ENCODE measurements around the gene POLR2H.
A peak's percentile ranks its signal among the peaks of the same experiment; 100 is the strongest.

Gene POLR2H

DNA sequence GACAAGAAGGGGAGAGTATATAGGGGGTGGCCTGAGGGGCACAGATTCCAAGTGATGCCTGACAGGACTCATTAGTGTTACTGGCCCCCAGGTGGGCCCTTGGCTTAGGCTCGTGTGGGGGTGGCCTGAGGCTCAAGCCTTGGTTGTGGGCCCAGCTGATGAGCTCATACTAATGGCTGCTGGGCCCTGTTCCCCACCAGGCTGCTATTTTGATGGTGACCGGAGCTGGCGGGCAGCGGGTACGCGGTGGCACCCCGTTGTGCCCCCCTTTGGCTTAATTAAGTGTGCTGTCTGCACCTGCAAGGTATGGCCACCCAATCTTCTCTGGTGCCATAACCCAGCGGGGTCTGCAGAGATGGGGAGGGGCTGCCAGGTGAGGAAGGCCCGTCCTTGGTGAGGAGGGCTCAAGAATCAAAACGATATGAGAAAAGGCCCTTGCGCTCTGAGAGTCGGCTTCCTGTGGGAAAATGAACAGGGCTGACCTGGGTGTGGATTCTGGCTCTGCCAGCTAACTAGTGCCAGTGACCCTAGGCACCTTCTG, 25.7 kb downstream of the POLR2H start:
- DNase-seq (ENCODE audit: low read depth), result no peak

DNA sequence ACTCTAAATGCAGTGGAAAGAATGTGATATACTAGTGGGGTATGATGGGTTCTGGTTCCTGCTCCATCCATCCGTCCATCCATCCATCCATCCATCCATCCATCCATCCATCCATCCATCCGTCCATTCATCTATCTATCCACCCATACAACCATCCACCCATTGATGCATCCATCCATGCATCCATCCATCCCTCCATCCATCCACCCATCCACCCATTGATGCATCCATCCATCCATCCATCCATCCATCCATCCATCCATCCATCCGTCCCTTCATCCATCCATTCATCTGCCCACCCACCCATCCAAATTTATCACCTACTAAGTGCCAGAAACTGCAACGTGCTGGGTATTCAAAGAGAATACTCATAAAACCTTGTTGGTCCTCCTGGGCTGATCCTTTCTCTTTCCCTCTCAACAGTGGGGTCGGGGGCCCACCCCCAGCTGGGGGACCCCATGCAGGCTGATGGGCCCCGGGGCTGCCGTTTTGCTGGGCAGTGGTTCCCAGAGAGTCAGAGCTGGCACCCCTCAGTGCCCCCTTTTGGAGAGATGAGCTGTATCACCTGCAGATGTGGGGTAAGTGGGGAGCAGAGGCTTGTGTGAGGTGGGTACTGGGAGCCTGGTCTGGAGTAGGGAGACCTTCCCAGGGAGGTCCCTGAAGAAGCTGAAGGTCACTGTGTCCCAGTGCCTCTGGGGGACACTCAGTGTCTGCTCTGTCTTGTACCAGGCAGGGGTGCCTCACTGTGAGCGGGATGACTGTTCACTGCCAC, 26.8 kb downstream of the POLR2H start:
- DNase-seq (ENCODE audit: low read depth), result no peak

DNA sequence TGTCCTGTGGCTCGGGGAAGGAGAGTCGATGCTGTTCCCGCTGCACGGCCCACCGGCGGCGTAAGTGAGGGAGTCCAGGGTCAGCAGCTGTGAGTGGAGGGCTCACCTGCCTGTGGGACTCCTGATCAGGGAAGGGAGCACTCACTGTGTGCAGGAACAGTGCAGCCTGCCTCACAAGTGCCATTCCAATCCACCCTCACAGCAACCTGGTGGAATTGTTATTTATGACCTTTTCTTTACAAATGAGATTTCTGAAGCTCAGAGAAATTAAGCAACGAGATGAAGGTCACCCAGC, 27.4 kb downstream of the POLR2H start:
- DNase-seq (ENCODE audit: low read depth), result no peak

DNA sequence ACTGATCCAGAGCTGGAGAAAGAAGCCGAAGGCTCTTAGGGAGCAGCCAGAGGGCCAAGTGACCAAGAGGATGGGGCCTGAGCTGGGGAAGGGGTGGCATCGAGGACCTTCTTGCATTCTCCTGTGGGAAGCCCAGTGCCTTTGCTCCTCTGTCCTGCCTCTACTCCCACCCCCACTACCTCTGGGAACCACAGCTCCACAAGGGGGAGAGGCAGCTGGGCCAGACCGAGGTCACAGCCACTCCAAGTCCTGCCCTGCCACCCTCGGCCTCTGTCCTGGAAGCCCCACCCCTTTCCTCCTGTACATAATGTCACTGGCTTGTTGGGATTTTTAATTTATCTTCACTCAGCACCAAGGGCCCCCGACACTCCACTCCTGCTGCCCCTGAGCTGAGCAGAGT, 27.9 kb downstream of the POLR2H start:
- DNase-seq (ENCODE audit: low read depth), result no peak

DNA sequence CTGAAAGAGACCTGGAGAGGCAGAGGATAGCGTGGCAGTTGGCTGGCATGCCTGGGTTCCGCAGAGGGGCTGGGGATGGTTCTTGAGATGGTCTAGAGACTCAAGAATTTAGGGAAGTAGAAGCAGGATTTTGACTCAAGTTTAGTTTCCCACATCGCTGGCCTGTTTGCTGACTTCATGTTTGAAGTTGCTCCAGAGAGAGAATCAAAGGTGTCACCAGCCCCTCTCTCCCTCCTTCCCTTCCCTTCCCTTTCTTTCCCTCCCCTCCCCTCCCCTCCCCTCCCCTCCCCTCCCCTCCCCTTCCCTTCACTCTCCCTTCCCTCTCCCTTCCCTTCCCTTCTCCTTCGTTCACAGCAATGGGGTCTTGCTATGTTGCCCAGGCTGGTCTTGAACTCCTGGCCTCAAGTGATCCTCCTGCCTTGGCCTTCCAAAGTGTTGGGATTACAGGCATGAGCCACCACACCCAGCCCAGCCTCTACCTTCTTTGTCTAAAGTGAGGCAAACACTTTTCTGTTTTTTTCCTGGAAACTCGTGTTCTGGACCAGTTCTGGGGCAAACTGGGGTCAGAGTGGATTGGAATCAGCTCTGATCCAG, 28.5 kb downstream of the POLR2H start:
- DNase-seq (ENCODE audit: low read depth), result no peak

DNA sequence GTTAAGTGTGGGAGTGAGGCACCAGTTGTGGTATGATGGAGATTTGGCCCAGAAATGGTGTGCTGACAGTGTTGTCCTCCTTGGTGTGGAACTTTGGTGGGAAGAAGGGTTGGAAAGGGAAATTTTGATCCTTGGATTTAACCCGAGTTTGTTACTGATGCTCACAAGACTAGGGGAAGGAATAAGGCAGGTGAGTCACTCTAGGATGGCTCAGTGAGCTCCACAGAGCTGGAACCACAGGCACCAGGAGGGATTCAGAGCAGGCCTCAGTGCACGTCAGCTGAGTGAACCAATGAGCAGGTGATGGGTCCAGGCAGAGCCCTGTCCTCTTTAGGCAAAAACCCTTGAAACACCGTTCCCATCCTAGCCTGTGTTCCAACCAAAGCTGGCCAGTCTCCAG, 29.8 kb downstream of the POLR2H start:
- no peak for DNase-seq (ENCODE audit: low read depth)

DNA sequence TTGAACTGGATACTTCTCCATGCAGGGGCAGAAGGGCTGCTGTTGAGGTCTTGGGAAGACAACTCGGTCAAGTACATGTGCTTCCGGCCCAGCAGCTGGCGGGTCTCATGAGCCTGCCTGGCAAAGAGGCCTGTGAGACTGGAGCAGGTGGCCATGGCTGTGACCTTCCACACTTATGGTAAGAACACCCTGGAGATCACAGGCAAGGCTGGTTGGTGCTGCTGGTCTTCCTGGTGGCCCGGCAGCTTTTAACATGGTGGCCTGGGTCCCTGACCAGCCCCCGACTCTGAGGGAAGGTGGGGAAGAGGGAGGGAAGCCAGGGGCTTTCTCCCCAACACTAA, 33.8 kb downstream of the POLR2H start:
- DNase-seq (ENCODE audit: low read depth), result no peak

DNA sequence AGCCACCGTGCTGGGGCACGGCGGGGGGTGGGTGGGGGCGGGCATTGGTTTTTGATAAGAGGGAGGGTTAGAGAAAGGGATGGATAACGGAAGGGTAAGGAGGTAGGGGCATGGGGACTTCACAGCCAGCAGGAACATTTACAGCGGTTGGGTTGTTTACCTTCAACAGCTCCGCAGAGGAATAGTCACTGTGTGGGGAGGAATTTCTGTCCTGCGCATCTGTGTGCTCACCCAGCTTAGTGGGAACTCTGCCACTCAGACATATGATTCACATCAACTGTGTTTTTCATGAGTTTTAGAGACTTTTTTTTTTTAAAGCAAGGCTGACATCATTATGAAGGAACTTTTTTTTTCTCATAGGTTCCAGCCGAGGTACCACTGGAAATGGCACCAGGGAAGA, 37.9 kb downstream of the POLR2H start:
- DNase-seq (ENCODE audit: low read depth), result no peak

DNA sequence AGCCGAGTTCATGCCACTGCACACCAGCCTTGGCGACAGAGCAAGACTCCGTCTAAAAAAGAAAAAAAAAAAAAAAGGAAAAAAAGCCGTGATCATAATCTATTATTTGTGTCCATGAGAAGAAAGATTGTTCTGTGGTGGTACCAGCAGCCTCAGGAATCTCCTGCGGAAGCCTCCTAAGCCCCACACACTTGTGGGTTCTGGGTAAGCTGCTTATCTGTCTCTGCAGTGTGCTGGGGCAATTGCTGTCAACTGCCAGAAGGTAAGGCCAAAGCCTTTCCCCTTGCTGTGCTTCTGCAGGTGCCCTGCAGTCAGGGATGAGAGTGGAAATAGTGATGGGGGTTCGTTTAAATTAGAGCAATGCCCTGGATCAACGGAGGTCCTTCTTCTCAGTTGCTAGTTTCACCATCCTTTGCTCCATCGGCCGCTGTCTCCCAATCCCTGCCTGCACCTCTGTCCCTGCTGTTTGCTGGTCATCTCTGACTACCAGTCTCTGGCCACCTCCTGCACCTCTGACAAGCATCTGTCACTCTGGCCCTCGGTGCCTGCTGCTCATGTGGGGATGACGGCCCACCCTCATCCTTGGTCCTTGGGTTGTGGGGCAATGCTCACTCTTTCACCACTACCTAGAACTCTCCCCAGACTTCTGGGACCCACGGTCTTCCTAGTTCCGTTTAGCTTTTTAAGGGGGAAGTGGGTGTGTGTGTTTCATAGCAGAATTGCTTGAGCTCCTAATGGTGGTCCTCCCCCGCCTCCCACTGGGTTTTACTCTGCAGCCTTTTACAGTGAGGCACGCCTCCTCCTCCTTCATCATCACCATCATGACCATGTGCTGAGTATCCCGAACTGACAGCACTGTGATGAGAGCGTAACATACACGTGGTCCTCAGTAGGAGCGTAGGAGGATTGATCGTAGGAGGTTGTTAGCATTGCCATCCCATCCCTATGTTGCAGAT, 43.8 kb downstream of the POLR2H start:
- DNase-seq (ENCODE audit: low read depth), result no peak

DNA sequence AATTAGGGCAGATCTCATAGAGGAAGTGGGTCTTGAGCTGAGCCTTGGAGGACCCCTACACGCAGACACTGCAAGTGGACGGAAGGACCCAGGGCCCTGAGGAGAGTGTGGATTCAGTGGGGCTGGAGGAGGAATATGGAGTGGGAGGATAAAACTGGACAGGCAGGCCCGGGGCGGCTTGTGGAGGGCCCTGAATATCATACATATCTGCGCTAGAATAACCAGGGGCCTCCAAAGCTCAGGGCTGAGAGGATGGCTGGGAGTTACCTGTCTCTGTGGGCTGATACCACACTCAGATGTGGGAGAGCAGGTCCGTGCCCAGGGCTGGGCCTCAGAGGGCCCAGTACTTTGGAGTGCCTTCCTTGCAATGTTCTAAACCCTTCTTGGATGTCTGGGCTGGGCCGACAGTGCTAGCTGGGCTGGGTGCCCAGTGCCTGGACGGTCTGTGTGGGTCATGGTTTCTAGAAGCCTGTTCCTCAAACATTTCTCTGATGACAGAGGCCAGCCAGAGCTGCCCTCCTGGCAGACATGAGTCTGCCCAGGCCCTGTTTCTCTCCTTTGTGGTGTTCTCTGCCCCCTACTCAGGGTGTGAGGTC, 47.9 kb downstream of the POLR2H start:
- DNase-seq (ENCODE audit: low read depth), result no peak

DNA sequence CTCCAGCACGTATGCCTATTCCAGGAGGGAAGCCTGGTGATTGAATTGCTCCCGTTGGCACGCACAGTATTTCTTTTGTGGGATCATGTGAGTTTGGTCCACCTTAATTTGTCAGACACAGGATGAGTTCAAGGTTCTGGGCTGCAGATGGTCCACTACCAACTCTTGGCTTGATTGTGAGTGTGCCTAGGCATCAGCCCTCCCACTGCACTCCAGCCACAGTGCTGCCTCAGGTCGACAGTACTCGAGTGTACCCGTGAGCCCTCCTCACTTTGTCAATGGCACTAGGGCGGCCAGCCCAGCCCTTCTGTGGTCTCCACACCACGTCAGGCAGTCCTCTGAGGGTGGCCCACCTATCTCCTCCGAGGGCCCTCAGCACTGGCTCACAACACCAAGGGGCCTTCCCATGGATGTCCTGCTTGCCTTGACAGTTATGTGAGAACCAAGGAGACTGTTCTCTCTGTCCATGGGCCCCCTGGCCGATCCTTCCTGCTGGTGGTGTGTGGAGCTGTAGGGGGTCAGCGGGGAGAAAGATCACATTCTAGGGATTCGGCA, 48.5 kb downstream of the POLR2H start:
- no peak for DNase-seq (ENCODE audit: low read depth)

DNA sequence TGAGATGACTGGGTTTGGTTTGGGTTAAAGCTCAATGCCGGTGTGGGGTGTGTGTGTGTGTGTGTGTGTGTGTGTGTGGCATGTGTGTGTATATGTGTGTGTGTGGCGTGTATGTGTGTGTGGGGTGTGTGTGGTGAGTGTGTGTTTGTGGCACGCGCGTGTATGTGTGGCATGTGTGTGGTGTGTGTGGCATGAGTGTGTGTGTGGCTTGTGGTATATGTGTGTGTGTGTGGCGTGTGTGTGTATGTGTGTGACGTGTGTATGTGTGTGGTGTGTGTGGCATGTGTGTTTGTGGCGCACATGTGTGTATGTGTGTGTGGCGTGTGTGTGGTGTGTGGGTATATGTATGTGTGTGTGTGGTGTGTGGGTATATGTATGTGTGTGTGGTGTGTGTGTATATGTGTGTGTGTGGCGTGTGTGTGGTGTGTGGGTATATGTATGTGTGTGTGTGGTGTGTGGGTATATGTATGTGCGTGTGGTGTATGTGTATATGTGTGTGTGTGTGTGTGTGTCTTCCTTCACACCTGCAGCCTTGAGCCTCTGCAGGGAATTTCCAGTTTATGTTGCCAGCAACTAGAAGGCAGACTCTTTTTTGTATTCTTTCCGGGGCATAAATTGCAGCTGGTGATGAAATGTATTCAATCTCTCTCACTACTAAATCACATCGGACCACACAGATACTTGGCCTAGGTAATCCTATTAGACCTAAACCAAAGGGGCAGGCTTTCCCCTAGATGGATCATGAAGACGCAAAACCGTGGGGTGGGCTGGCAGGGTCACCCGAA, 53.1 kb downstream of the POLR2H start:
- DNase-seq (ENCODE audit: low read depth), result no peak

DNA sequence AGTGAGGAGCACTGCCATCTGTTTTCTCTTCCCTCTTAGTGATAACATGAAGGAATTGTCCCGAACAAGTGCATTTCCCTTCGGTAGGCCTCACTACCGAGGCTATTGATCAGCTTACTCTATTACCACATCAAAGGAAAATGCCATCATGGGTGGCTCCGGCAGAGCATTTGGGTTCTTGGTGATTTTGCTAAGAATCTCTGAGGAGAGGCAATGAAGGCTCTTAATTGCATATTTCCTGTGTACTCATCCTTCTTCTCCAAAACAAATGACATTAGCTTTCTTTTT, 53.6 kb downstream of the POLR2H start:
- DNase-seq (ENCODE audit: low read depth), result no peak

DNA sequence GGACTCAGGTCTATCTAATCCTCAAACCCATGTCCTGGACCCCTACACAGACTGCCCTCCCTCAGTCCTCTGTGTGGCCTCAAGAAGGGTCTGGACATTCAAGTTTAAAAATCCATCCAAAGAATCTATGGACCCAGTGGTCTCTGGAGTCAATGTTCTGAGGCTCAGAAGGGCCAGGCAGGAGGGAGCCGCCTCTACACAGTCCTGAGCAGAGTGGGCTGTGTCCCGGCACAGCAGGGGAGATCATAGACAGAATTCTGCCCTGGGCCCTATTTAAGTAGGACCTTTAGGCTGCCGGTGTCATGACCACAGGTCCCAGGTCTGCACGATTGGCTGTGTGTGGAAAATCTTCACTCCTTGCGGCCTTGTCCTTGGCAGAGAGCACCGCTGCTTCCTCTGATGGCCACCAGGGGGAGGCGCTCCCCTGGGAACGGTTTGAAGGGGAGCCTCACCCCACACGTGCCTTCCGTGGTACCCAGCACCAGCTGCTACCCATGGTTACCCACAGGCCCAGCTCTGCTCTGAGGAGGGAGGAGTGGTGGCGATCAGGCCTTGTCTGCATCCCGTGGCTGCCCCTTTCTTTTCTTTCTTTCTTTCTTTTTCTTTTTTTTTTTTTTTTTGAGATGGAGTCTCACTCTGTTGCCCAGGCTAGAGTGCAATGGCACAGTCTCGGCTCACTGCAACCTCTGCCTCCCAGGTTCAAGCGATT, 56.3 kb downstream of the POLR2H start:
- DNase-seq (ENCODE audit: low read depth), result peak; percentile 39

Data from stimulated activated CD8-positive, alpha-beta memory T cell treated with anti-CD3 and anti-CD28 coated beads, Interleukin-7, amount 100 ng/mL, for 24 hours (primary cell).